ENCODE data around the gene PGM2. TPM values are rescaled to one million over a fixed set of nuclear protein-coding genes. Genes with fewer than 3 reads are reported as not detected.

Gene PGM2
- total RNA-seq, 1 donor from 2014 or later = 37.4 TPM

- DNase-seq (ENCODE audit: low read depth) = no peak
Observed at GRCh38 chr4:37902212-37902611, 75.7 kb downstream of the PGM2 start.

- no peak for DNase-seq (ENCODE audit: low read depth)
Observed at GRCh38 chr4:37902738-37903693, 76.5 kb downstream of the PGM2 start.

- DNase-seq (ENCODE audit: low read depth) = no peak
Observed at GRCh38 chr4:37903901-37904300, 77.4 kb downstream of the PGM2 start.

- DNase-seq (ENCODE audit: low read depth) = no peak
Observed at GRCh38 chr4:37904824-37905223, 78.3 kb downstream of the PGM2 start.

- no peak for DNase-seq (ENCODE audit: low read depth)
Observed at GRCh38 chr4:37905533-37906169, 79.2 kb downstream of the PGM2 start.

- DNase-seq (ENCODE audit: low read depth) = peak; percentile 50
Observed at GRCh38 chr4:37908488-37909331, 82.2 kb downstream of the PGM2 start.

GRCh38 chr4:37909332-37910090, 83.0 kb downstream of the PGM2 start:
- peak; percentile 26 for DNase-seq (ENCODE audit: low read depth)

- DNase-seq (ENCODE audit: low read depth) = no peak
Observed at GRCh38 chr4:37910091-37910486, 83.6 kb downstream of the PGM2 start.

Other genes starting within 250 kb of the PGM2 start
- gene RELL1, start 140.3 kb upstream of the PGM2 start, total RNA-seq = 71.7 and 171 TPM in 2 replicates
- gene TBC1D1, start 64.4 kb downstream of the PGM2 start, total RNA-seq = 176 and 181 TPM in 2 replicates
- not detected in 2 replicates for gene PTTG2, start 133.7 kb downstream of the PGM2 start, total RNA-seq

Data from renal cortical epithelial cell (primary cell).